Endothelial cell of umbilical vein (primary cell): ENCODE data around the gene ENTPD1. TPM values are rescaled to one million over a fixed set of nuclear protein-coding genes. Genes with fewer than 3 reads are reported as not detected.

Experiments
- BruUV-seq: library from RNA; stranded (reverse); fragments of 400-500 nt; replicated peaks from 2 replicates; lab custom pipeline; 2021; lab: Mats Ljungman, UMichigan
- CTCF ChIA-PET: fragments of 300-600, 350-600 bp; sonication (Branson Sonifier 250); formaldehyde crosslinking; loops from one replicate; lab custom pipeline; 2021; ENCODE audit warnings: antibody characterized with exemption, inconsistent platforms; lab: Charles Lee
- POLR2A ChIA-PET: fragments of 300-600, 350-600 bp; sonication (Branson Sonifier 250); formaldehyde crosslinking; loops from one replicate; lab custom pipeline; 2021; ENCODE audit warnings: antibody characterized with exemption, inconsistent platforms; lab: Charles Lee
- DNase-seq: peaks from one replicate; pipeline ENCODE4 v3.0.0-alpha.2; 2011; ENCODE audit warnings: low read depth, low spot score
- FAIRE-seq: peaks from 2 replicates; lab custom pipeline; 2011; peaks lifted over from hg19 to GRCh38; lab: Jason Lieb, UNC
- H2AFZ ChIP-seq: 2 replicates; pipeline ENCODE4 v1.6.0; 2012; ENCODE audit warnings: low read depth, low read length, control low read depth, inconsistent platforms
- H3K27ac ChIP-seq: 2 replicates; pipeline ENCODE4 v1.5.1; 2011; ENCODE audit warnings: low read depth, mild to moderate bottlenecking, control low read depth, low read length, moderate library complexity; ENCODE audit not compliant: insufficient read depth
- H3K27me3 ChIP-seq, 2 experiments: 2 replicates each; pipeline versions ENCODE4 v1.6.0 to v1.6.1; 2011; ENCODE audit warnings: low read length in 2 of 2, mixed read lengths in 1 of 2; ENCODE audit not compliant: control insufficient read depth in 2 of 2, insufficient read depth in 2 of 2
- H3K36me3 ChIP-seq, 2 experiments: 2 replicates in 1 of 2; 3 replicates in 1 of 2; pipeline ENCODE4 v1.5.1; 2011; ENCODE audit warnings: low read length in 2 of 2, mild to moderate bottlenecking in 1 of 2, moderate library complexity in 1 of 2; ENCODE audit not compliant: control insufficient read depth in 2 of 2, insufficient read depth in 2 of 2; ENCODE audit errors: extremely low read depth in 1 of 2
- H3K4me1 ChIP-seq: 3 replicates; pipeline ENCODE4 v1.5.1; 2011; ENCODE audit warnings: mild to moderate bottlenecking, low read length; ENCODE audit not compliant: control insufficient read depth, insufficient read depth; ENCODE audit errors: extremely low read depth
- H3K4me2 ChIP-seq: 2 replicates; pipeline ENCODE4 v1.6.1; 2011; ENCODE audit warnings: low read length, control low read depth, mixed read lengths; ENCODE audit not compliant: insufficient read depth
- H3K4me3 ChIP-seq, 3 experiments: fragments of 200-600 bp in 1 of 3; sonication (generic), shearing (Covaris generic) in 1 of 3; replicated peaks in 1 of 3; 2 replicates each; pipeline ENCODE4 v1.5.1; 2011 to 2016; ENCODE audit warnings: control low read depth in 3 of 3, low read length in 3 of 3, mild to moderate bottlenecking in 2 of 3, inconsistent platforms in 1 of 3, low read depth in 1 of 3, moderate library complexity in 1 of 3; ENCODE audit not compliant: insufficient read depth in 1 of 3
- H3K79me2 ChIP-seq: 2 replicates; pipeline ENCODE4 v1.6.0; 2012; ENCODE audit warnings: low read length, inconsistent platforms; ENCODE audit not compliant: control insufficient read depth, insufficient read depth
- H3K9ac ChIP-seq: replicated peaks from 2 replicates; pipeline ENCODE3; 2011; ENCODE audit warnings: low read length, control low read depth; ENCODE audit not compliant: insufficient read depth; ENCODE audit errors: extremely low read depth
- H3K9me1 ChIP-seq: replicated peaks from 3 replicates; pipeline ENCODE4 v1.6.0; 2011; ENCODE audit warnings: mild to moderate bottlenecking, low read length; ENCODE audit not compliant: control insufficient read depth, insufficient read depth; ENCODE audit errors: extremely low read depth
- H3K9me3 ChIP-seq: replicated peaks from 2 replicates; pipeline ENCODE4 v1.5.1; 2012; ENCODE audit warnings: low read length, inconsistent platforms; ENCODE audit not compliant: control insufficient read depth, insufficient read depth
- H4K20me1 ChIP-seq: replicated peaks from 2 replicates; pipeline ENCODE3; 2011; ENCODE audit warnings: mild to moderate bottlenecking, low read length; ENCODE audit not compliant: control insufficient read depth, insufficient read depth; ENCODE audit errors: extremely low read depth
- CTCF ChIP-seq, 2 donors: IDR thresholded peaks; 1 replicate in 1 of 2; 2 replicates in 1 of 2; pipeline ENCODE4 v1.5.1; 2011; ENCODE audit warnings: low read length in 2 of 2, mild to moderate bottlenecking in 2 of 2, moderate library complexity in 2 of 2, control low read depth in 1 of 2, inconsistent platforms in 1 of 2, low read depth in 1 of 2; ENCODE audit not compliant: insufficient read depth in 1 of 2; ENCODE audit errors: extremely low read depth in 1 of 2
- EZH2 ChIP-seq: IDR thresholded peaks from 2 replicates; pipeline ENCODE4 v1.6.1; 2012; ENCODE audit warnings: borderline replicate concordance, low read depth, mild to moderate bottlenecking, moderate library complexity, low read length, inconsistent platforms; ENCODE audit not compliant: severe bottlenecking
- FOS ChIP-seq: IDR thresholded peaks from 2 replicates; pipeline ENCODE4 v1.6.1; 2011; ENCODE audit warnings: mild to moderate bottlenecking, low read length, moderate library complexity, borderline replicate concordance; ENCODE audit not compliant: insufficient read depth
- GATA2 ChIP-seq: IDR thresholded peaks from 2 replicates; pipeline ENCODE4 v1.7.0; 2011; ENCODE audit warnings: low read depth, mild to moderate bottlenecking, moderate library complexity, mixed read lengths, low read length; ENCODE audit not compliant: insufficient read length, insufficient read depth
- JUN ChIP-seq: IDR thresholded peaks from 2 replicates; pipeline ENCODE4 v1.6.1; 2011; ENCODE audit warnings: borderline replicate concordance, low read depth; ENCODE audit not compliant: insufficient read length, insufficient read depth
- MAX ChIP-seq: IDR thresholded peaks from 2 replicates; pipeline ENCODE4 v1.6.1; 2011; ENCODE audit not compliant: insufficient read depth, insufficient read length
- MYC ChIP-seq: IDR thresholded peaks from one replicate; pipeline ENCODE4 v1.6.1; 2011; ENCODE audit warnings: mild to moderate bottlenecking, low read depth, low read length
- POLR2A ChIP-seq: IDR thresholded peaks from 2 replicates; pipeline ENCODE4 v1.6.1; 2012; ENCODE audit warnings: low read depth, mild to moderate bottlenecking, control low read depth, low read length
- POLR2AphosphoS5 ChIP-seq: IDR thresholded peaks from 2 replicates; pipeline ENCODE4 v1.6.1; 2012; ENCODE audit warnings: low read depth, mild to moderate bottlenecking, control low read depth, low read length, moderate library complexity; ENCODE audit not compliant: insufficient read depth
- dilution Hi-C: fragments of 300-500 bp; cut with MboI; formaldehyde crosslinking; loops from one replicate; pipeline ENCODE4 v1.15.0; 2019; ENCODE audit warnings: low sequenced_read_pairs; ENCODE audit not compliant: extremely low pct_ligation_motif_present
- intact Hi-C: fragments of 100-400 bp; cut with micrococcal nuclease; formaldehyde crosslinking; loops from one replicate; pipeline ENCODE4 v1.10.0; 2022
- polyA plus RNA-seq, 4 experiments: library from polyadenylated mRNA; depleted of rRNA in 3 of 4; stranded (reverse) in 3 of 4; unstranded in 1 of 4; fragments of >200 nt; gene quantifications; 2 replicates each; pipeline versions ENCODE4 v1.2.1 to v1.2.3, GENCODE V29; 2011 to 2012; ENCODE audit warnings: missing spikeins in 1 of 4
- total RNA-seq: library from RNA; stranded (reverse); gene quantifications from 2 replicates; pipeline ENCODE4 v1.2.3, GENCODE V29; 2021

Gene ENTPD1
- total and polyA plus RNA-seq, 2 donors (not counting 3 experiments of a cell fraction or from before 2014, with no cell fraction given), result 10.2 to 23.0 TPM

- ChIA-PET CTCF (interaction anchor here (0.6 to 1.4 kb wide), 4 partner anchors 30 to 117 kb away, joined by 3 to 4 read pairs (median 3); partner anchors contain the start of gene TCTN3), POLR2A (interaction anchor here (0.5 kb wide), 1 partner anchor 426 kb away, joined by 3 read pairs; no protein-coding TSS in a partner anchor)
- Histone ChIP-seq H3K4me2 (no peak overlapping the region), H3K36me3 (no peaks in the 10 kb centered on the region), H3K79me2 (no peaks in the 10 kb centered on the region), H3K4me1 (peaks cover 21% of the 10 kb centered on the region), H3K9me1 (no peaks in the 10 kb centered on the region), H3K27ac (no peak overlapping the region), H3K4me3 (no peak overlapping the region), H3K9me3 (no peaks in the 10 kb centered on the region), H3K9ac (no peak overlapping the region), H2AFZ (no peak overlapping the region), H3K27me3 (no peaks in the 10 kb centered on the region), H4K20me1 (no peaks in the 10 kb centered on the region)
- dilution Hi-C loops, result no loop called here
- FAIRE-seq, result no peak
- TF ChIP-seq JUN (no peak), EZH2 (no peak), POLR2AphosphoS5 (no peak), GATA2 (no peak), POLR2A (no peak), MAX (no peak), MYC (no peak), FOS (no peak), CTCF (IDR thresholded peaks at IDR 0.05; ENCODE audit: extremely low read depth in 1 of 2, insufficient read depth in 1 of 2, low read depth in 1 of 2, low read length in 2 of 2) (no peak)
- BruUV-seq, result no TSS peak
- DNase-seq, result no peak
- intact Hi-C loops, result no loop called here
These were observed 54.4 kb downstream of the ENTPD1 start for GRCh38 chr10:95810198-95810976.
